Subcutaneous adipose tissue (tissue), 4 donors: Measurements from ENCODE around the gene HOMER1. TPM values are rescaled to one million over a fixed set of nuclear protein-coding genes. Genes with fewer than 3 reads are reported as not detected.

Experiments used
- CTCF ChIP-seq: fragments of 450-650 bp; IDR thresholded peaks from one replicate; pipeline ENCODE4 v1.5.1; 2016; ENCODE audit warnings: low read depth, mild to moderate bottlenecking, control low read depth, antibody characterized with exemption, moderate library complexity
- total RNA-seq, 4 donors: library from RNA; depleted of rRNA; stranded (reverse); fragments of >200 nt; gene quantifications; one replicate each; pipeline ENCODE4 v1.1.0, GENCODE V29; 2016

The HOMER1 gene
- total RNA-seq, 4 donors from 2014 or later = 1.5 to 7.2 (median 3.7) TPM

GRCh38 chr5:79517601-79518000, 3.7 kb upstream of the HOMER1 start:
- TF ChIP-seq CTCF = no peak

GRCh38 chr5:79516986-79517385, 3.1 kb upstream of the HOMER1 start:
- no peak for TF ChIP-seq CTCF

- TF ChIP-seq CTCF = no peak
These were observed 614 bp upstream of the HOMER1 start for GRCh38 chr5:79514391-79515105.

DNA sequence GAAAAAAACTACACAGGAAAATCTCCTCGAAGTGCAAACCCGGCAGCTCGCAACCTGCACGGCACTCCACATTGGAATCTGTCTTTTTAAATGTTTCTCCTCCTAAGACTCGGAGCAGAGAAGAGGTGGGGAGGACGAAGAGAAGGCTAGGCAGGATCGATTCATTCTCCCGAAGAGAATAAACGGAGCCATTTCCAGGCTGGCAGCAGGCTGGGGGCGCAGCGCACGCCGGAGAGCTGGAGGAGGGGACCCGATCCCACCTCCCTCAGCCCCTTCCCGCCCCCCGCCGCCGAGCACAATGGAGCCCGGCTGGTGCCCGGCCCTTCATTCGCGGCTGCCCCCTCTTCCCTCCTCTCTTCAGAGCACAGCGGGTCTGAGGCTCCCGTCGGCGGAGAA, 628 bp downstream of the HOMER1 start:
- no peak for TF ChIP-seq CTCF

- no peak for TF ChIP-seq CTCF
These were observed 1.2 kb downstream of the HOMER1 start for GRCh38 chr5:79512471-79513307.

DNA sequence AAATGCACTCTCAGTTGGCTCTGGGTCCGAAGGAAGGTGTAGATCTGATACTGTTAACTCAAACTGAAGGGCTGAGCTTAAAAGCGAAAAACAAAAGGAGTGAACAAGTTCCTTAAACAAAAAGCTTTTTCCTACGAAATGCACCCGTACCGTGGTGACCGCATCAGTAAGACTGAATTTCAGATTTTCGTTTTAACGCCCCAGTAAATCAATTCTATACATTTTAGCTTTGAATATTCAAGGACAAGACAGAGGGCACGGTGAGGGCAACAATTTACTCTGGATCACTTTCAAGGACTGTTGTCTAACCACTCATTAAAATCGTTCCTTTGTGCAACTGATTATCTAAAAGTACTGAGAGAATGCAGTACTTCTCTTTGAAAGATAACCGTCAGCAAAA, 1.9 kb downstream of the HOMER1 start:
- TF ChIP-seq CTCF = no peak

DNA sequence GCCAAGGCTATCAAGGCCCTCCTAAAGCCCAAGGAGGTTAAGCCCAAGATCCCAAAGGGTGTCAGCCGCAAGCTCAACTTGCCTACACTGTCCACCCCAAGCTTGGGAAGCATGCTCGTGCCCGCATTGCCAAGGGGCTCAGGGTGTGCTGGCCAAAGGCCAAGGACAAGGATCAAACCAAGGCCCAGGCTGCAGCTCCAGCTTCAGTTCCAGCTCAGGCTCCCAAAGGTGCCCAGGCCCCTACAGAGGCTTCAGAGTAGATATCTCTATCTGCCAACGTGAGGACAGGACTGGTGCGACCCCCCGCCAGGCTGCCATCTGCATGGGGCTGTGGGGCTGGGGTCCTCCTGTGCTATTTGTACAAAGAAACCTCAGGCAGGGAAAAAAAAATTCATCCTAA, 3.3 kb downstream of the HOMER1 start:
- no peak for TF ChIP-seq CTCF
